HG02678 (cell line): ENCODE results near the gene ZCCHC4.
"Not testable (repeated sequence)": the region's sequence is repeated elsewhere in the genome, so short reads cannot be mapped to it uniquely, and the experiment has no call there.

Experiments
- ATAC-seq: cut with Tn5 transposase; IDR thresholded peaks from one replicate; pipeline ENCODE4 v1.9.1; 2021; ENCODE audit warnings: mild to moderate bottlenecking, moderate library complexity; ENCODE audit not compliant: unreplicated experiment

Gene ZCCHC4

DNA sequence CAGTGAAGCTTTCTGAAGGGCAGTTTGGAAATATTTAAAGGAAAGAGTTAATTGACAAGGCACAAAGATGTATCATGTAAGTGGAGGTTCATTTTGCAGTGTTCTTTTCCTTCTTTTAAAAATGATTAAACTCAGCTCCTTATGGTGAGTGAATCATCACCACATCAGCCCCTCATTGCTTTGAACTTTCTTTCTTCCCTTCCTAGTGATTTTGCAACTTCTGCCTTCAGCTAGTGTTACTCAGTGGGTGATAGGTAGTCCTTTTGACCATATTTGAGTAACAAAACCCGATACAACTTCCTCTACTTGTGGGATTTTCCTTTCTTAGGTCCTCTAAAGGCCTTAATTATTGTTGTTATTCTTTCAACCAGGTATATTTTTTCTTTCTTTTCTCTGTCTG lies 8.2 kb downstream of the ZCCHC4 start:
- ATAC-seq = no peak

DNA sequence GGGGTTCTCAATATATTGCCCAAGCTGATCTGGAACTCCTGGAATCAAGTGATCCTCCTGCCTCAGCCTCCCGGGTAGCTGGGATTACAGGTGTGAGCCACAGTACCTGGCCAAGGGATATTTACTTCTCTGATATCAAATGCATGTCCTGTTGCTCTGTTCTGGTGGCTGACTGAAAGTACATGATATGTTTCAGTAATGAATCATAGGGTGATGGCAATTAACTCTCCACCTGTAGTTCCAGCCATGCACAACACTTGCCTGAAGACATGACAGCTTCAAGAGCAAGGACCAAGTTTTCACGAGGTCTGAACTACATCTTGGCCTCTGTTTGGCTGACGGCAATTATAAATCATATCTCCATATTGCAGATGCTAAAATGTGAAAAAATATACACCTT lies 9.1 kb downstream of the ZCCHC4 start:
- ATAC-seq = no peak

DNA sequence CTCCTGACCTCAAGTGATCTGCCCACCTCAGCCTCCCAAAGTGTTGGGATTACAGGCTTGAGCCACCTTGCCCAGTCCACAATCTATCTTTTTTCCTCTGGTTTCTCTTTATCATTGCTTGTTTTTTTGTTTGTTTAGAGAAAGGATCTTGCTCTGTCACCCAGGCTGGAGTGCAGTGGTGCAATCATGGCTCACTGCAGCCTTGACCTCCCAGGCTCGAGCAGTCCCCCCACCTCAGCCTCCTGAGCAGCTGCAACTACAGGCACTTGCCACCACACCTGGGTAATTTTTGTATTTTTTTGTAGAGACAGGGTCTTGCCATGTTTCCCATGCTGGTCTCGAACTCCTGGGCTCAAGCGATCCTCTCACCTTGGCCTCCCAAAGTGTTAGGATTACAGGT lies 15.9 kb downstream of the ZCCHC4 start:
- not testable (repeated sequence) for ATAC-seq

DNA sequence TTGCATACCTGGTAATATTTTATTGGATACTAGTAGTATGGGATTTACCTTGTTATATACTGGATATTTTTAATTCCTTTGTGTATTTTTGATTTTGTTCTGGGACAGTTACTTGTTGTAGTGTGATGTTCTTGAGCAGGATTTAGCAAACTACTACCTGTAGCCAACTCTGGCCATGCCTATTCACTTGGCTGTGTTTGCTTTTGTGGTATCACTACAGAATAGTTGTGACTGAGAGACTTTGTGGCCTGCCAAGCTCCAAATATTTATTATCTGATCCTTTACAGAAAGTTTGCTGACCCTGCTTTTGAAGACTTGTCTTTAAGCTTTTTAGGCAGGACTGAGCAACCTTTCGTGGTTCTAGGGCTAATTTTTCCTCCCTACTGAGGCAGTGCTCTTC lies 17.8 kb downstream of the ZCCHC4 start:
- ATAC-seq = no peak

DNA sequence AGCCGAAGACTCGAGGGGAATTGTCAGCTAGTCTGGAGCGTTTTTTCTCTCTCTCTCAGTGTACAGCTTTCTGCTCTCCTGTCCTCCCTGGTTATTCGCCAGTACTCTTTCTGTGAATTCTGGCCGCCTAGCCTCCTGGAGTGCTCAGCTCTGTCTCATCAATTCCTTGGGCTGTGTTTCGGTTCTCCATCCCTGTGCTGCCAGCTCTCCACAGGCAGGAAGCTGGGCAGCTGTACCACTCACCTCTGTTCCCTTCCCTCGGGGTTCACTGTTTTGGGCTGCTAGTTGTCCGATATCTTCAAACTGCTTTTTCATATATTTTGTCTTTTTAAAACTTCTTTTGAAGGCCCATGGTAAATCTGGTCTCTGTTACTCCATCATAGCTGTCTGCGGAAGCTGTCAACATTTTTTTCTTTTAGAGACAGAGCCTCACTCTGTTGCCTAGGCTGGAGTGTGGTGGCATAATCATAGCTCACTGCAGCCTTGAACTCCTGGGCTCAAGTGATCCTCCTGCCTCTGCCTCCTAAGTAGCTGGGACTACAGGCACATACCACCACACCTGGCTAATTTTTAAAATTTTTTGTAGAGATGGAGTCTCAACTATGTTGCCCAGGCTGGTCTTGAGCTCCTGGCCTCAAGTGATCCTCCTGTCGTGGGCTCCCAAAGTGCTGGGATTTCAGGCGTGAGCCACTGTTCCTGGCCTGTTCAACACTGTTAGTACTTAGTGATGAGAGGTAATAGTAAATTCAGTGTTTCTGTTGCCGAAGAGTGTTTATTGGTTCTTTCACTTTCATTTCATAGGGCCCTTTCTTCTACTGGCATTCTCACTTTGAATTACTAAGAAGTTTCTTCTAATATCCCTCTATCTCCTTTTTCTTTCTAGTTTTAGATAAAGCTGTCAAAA lies 18.6 kb downstream of the ZCCHC4 start:
- ATAC-seq = peak; percentile 85

DNA sequence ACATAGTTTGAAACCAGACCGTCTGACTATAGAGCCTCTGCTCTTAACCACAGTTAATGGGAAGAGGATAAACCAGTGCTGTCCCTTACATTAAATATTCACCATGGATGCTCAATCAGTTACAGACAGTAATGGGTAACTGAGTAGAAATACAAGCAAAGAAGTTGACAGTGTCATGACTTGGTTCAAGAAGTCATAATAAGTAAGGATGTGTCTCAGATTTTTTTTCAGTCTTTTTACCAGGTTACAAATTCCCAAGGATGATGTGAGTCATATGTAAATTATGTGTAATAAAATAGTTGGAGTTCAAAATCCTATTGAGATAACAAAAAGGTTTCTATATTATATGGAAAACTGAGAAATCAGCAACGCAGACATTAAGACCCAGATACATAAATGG lies 31.1 kb downstream of the ZCCHC4 start:
- ATAC-seq = no peak

DNA sequence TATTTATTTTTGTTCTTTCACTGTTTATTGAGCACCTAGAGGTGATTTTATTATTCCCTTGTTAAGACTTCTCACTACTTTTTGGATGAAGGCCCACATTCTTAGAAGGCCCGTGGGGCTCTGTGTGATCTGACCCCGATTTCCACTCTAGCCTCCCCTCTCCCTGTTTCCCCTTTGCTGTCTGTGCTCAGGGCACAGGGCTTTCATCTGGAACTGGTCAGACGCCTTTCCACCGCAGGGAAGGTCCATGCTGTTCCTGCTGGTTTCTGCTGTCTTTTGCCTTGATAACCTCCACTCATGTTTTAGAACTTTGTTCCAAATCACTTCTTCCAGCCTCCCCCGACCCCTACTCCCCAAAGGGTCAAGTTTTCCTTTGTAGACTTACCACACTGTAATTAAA lies 33.2 kb downstream of the ZCCHC4 start:
- no peak for ATAC-seq

DNA sequence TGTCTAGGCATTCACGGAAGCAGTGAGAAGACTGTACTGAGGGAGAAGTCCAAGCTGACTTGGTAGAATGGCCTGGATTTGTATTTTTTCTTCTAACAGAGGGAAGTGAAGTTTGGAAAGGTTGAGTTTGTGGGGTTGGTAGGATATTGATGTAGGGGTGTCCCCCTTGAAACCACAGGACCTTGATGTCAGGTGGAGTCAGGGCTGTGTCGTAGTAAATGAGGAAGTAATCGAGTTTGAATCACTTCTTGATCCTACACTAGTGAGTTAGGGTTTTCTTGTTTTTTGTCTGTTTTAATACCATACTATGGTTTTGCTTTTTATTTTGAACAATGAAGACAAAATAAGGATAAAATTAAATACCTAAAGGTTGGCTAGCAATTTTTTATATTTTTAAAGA lies 34.3 kb downstream of the ZCCHC4 start:
- peak; percentile 66 for ATAC-seq

DNA sequence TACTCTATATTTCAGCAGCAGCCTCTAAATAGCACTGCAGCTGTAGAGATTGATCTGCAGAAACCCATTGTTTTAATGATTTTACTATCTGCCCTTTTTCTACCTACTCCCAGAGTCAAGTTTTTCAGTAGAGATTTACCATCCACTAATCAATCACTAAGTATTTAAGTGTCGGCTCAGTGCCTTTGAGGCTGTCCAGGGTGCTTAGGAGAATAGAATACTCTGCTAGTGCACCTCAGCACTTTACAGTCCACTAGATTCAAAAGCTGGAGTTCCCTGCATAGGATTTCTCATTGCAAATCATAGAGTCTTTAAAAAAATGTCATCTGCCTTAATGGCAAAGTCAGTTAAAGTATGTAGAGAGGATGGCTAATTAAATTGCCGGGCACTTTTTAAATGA lies 34.9 kb downstream of the ZCCHC4 start:
- ATAC-seq = no peak

DNA sequence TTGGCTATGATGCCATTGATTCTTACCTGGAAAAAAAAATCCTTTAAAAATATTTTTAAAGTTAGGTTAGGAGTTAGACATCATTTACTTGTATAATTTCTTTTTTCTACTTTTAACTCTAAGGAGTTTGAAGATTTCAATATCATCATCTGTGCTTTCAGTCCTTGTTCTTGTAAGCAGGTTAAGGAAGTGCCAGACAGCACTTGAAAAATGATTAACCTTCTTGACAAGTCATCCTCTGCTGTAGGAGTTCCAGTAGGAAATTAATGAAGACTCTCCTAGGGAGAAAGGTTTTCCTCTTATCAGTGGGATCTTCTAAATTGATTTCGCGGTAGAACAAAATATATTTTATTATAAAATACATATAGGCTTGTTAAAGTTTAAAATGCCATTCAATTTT lies 35.4 kb downstream of the ZCCHC4 start:
- ATAC-seq = no peak

DNA sequence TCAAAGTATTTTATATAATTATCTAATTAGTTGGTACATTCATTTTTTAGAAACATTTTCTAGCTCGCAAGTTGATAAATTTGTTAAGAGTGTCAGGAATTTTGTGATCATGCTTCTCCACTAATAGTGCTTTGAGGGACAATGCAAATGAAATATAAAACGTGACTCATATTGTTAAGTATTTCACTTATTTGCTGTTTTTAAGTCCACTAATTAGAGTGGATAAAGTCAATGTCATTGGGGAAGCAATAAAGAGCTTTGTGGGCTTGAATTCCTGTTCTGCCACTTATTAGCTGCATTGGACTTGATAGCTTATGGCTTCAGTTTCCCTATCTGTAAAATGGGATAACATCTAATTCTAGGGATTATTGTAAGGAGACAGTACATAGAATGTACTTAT lies 38.0 kb downstream of the ZCCHC4 start:
- no peak for ATAC-seq

DNA sequence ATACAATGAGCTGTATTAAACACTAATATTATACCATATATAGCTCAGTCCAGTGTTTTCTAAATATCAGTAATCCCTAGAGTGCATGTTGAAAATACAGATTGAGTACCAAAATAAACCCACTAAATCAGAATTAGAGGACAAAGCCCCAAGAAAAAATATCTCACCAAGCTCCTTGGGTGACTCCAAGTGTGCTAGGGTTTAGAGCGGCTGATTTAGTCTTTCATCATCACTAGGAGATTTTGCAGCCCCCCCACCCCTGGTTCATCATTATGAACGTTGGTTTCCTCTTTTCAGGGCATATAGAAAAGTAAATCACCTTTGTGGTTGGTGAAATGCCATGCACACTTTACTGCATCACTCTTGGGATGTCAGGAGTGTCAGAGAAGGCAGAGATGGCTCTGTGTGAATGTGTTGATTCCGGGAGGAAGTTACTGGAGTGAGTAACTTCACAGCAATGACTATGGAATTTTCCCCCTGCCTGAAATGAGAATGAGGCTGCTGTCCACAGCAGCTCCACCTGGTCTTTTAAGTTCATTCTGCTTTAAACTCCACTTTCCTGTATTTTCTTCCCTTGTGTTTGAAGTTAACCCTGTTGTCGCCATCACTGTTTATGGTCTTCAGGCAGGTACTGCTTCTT lies 39.3 kb downstream of the ZCCHC4 start:
- ATAC-seq = no peak

DNA sequence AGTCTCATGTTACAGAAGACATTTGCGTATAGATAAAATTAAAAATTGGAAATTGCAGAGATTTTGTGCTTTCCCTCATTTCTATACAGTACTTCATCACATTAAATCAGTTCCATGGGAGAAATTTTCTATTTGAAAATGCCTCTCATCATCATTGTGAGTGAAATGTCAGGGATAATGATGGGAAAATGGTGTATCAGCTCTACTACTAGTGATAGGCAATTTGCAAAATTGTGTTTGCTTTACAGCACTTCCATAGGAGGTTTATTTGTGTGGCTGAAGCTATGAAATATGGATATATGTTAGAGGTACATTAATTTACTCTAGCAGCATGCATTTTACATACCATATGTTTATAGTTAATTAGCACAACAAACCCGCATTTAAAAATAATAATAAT lies 43.5 kb downstream of the ZCCHC4 start:
- ATAC-seq = no peak

DNA sequence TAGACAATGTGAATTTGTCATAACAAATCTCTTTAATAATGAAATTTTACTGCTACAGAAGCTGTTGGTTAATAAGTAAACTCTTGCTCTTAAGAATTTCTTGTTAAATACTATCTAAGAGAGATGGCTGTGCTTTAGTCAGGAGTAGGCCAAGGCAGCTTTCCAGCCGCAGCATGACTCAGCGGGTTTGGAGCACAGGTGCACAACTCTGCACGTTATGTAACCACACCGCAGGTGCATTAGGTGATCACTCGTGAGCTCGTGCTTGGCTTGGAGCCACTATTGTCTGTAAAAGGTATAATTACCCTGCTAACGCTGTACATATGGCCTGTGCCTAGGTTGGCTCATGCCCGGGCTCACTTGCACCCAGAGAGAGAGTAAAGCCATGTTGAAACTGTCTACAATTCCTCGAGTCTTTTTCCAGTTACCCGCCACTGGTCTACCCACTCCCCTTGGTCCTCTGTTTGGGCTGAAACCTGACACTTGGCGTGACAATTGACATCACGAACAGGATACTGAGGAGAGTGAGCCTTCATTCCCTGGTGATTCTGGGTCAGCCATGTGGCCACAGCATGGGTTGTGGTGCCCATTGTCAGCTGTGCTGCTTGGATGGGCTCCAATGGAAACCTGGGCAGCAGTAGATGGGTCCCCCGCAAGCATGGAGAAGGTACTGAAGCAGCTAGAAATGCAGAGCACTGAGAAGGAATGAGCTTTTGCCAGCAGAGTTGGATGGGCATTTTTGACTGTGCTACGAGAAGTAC lies 46.1 kb downstream of the ZCCHC4 start:
- no peak for ATAC-seq

DNA sequence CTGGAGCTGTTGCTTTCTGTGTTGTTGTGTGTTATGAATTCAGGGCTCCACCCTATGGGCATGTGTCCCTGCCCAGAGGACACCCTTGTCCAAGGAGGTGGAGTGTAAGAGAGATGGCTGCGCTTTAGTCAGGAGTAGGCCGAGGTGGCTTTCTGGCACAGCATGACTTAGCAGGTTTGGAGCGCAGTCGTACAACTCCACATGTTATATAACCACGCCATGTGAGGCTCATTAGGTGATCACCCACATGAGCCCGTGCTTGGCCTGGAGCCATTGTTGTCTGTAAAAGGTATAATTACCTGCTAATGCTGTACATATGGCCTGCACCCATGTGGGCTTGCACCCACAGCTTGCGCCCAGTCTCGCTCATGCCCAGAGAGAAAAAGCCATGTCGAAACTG lies 48.7 kb downstream of the ZCCHC4 start:
- ATAC-seq = no peak

DNA sequence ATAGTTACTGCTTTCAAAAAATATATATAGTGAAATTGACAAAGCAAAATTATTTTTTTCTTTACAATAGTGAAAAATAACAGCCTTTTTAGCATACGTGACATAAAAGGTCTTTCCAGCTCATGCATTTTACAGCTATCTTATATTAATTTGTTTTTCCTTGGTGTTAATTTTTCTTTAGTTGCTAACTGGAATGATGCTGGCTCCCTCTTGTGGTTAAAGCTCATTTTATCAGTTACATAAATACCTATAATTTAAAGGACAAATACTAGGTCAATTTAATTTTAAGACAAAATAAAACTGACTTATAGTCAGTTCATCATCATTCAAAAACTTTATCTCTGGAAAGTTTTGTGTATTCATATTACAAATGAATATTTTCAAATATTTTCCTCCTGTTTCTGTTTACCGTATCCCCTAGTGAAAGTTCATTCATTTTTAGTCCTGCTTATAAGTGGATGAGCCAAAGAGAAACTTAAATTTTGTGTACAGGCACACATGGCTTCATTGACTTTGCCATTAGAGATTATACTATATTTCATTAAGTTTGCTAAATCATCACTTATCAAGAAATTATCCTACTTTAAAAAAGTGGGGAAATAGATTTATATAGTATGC lies 54.5 kb downstream of the ZCCHC4 start:
- ATAC-seq = no peak

DNA sequence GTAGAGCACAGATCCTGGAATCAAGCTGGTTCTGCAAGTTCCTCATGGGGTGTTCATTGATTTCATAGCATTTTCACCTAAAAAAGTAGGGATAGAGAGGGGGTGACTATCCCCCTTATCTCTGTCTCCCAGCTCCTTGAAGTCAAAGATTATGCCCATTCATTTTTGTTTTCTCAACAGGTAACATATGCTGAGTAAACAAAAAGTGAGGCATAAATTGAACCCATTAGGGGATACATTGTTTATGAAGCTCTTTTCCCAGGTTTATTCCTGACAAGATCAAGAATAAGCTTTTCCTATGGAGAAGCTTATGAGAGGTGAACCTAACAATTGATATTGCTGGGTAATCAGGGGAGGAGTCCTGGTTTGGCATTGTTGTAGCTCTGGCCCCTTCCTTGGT lies 55.3 kb downstream of the ZCCHC4 start:
- no peak for ATAC-seq

DNA sequence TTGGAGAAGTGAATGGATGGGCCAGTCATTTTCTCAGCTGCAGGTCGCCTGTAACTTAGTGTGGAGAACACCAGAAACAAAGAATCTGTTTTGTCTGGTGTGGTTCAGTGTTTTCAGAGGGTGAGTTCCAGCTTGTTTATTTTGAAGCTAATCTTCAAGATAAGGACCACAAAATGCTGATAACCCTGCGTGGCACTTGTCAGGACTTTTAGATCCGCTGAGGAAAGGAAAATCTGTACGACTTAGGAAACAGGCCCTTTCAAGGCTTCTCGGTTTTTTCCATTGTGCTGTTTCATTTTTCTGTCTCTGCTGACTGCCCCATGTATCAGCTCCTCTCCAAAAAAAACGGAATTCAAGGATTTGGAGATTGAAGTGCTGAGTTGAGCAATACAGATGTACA lies 55.7 kb downstream of the ZCCHC4 start:
- no peak for ATAC-seq

DNA sequence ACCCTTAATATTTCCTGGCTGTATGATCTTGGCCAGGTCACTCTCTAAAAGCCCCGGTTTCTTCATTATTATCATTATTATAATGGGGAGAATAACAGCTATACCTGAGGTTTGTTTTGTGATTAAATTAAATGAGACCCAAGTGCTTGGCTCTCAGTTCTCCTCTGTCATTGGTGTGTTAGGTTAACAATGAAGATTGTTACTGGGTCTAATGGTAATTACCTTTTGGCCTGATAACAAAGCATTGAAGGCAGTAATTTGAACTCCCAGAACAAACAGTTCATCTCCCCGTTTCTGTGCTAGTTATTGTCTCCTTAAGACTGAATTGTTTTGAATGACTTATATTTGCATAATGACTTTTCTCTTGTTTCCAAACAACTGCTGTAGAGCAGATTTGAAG lies 57.7 kb downstream of the ZCCHC4 start:
- ATAC-seq = no peak

DNA sequence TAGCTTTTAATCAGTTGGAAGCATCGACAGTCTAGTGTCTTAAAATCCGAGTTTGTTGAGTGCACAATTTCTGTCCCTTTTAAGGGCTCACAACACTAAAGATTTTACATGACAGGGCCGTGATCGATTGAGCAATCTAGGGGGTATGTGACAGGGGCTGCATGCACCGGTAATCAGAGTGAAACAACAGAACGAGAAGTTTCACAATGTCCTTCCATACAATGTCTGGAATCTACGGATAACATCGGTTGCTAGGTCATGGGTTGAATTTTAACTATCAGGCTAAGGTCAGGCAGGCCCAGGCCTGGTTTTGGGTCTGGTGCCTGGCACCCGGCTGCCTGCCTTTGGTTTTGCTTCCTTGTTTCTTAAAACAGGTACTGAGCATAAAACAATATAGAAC lies 60.0 kb downstream of the ZCCHC4 start:
- not testable (repeated sequence) for ATAC-seq
